ENCODE measurements around the gene BPIFB2.

The BPIFB2 gene

GRCh38 chr20:32985596-32985995, 21.9 kb upstream of the BPIFB2 start:
- no peak for DNase-seq (ENCODE audit: low spot score)

GRCh38 chr20:32986331-32986966, 21.1 kb upstream of the BPIFB2 start:
- no peak for DNase-seq (ENCODE audit: low spot score)

GRCh38 chr20:32987044-32987825, 20.3 kb upstream of the BPIFB2 start:
- no peak for DNase-seq (ENCODE audit: low spot score)

GRCh38 chr20:32988008-32988407, 19.5 kb upstream of the BPIFB2 start:
- no peak for DNase-seq (ENCODE audit: low spot score)

GRCh38 chr20:32989507-32990283, 17.8 kb upstream of the BPIFB2 start:
- no peak for DNase-seq (ENCODE audit: low spot score)

GRCh38 chr20:32990426-32990825, 17.1 kb upstream of the BPIFB2 start:
- DNase-seq (ENCODE audit: low spot score) = no peak

- DNase-seq (ENCODE audit: low spot score) = no peak
Measured at GRCh38 chr20:32991383-32991782, 16.1 kb upstream of the BPIFB2 start.

GRCh38 chr20:32991792-32992641, 15.5 kb upstream of the BPIFB2 start:
- no peak for DNase-seq (ENCODE audit: low spot score)

GRCh38 chr20:32993496-32994050, 13.9 kb upstream of the BPIFB2 start:
- DNase-seq (ENCODE audit: low spot score) = no peak

- DNase-seq (ENCODE audit: low spot score) = no peak
Measured at GRCh38 chr20:32995802-32996201, 11.7 kb upstream of the BPIFB2 start.

GRCh38 chr20:32997431-32997830, 10.1 kb upstream of the BPIFB2 start:
- DNase-seq (ENCODE audit: low spot score) = no peak

- DNase-seq (ENCODE audit: low spot score) = no peak
Measured at GRCh38 chr20:32999603-33000250, 7.8 kb upstream of the BPIFB2 start.

- DNase-seq (ENCODE audit: low spot score) = no peak
Measured at GRCh38 chr20:33000802-33001466, 6.6 kb upstream of the BPIFB2 start.

GRCh38 chr20:33002087-33002808, 5.3 kb upstream of the BPIFB2 start:
- DNase-seq (ENCODE audit: low spot score) = no peak

GRCh38 chr20:33004141-33004751, 3.3 kb upstream of the BPIFB2 start, which contains the start of gene SUN5:
Gene SUN5 (minus strand): TSS chr20:33004433. CDS start chr20:33004340, 93 bp downstream.
- DNase-seq (ENCODE audit: low spot score) = no peak

- DNase-seq (ENCODE audit: low spot score) = no peak
Measured at GRCh38 chr20:33005132-33005566, 2.4 kb upstream of the BPIFB2 start.

GRCh38 chr20:33005908-33006775, 1.4 kb upstream of the BPIFB2 start:
- DNase-seq (ENCODE audit: low spot score) = no peak

- DNase-seq (ENCODE audit: low spot score) = no peak
Measured at GRCh38 chr20:33006776-33007375, 628 bp upstream of the BPIFB2 start.

All from AG20443 (cell line).